ENCODE results near the gene SPTLC1. TPM values are rescaled to one million over a fixed set of nuclear protein-coding genes. Genes with fewer than 3 reads are reported as not detected.
"Not testable (repeated sequence)": the region's sequence is repeated elsewhere in the genome, so short reads cannot be mapped to it uniquely, and the experiment has no call there.

SPTLC1 gene
- total and polyA plus RNA-seq, 5 experiments from 2014 or later, result 36.0 to 58.2 (median 41.4) TPM

- DNase-seq, H3K4me3 Mint-ChIP-seq, H3K36me3 Mint-ChIP-seq, POLR2A ChIA-PET, ATAC-seq, H3K9me3 Mint-ChIP-seq, H3K27ac Mint-ChIP-seq, H3K4me1 Mint-ChIP-seq: not testable (repeated sequence)
- H3K27me3 Mint-ChIP-seq, result peaks cover 8 to 31% (median 20%) of the 10 kb centered on the region in 5 donors
Measured at GRCh38 chr9:92150501-92151470, 35.6 kb upstream of the SPTLC1 start.

- Mint-ChIP-seq H3K4me1 (peaks cover 0 to 7% (median 3%) of the 10 kb centered on the region in 4 donors), H3K4me3 (no peak overlapping the region), H3K27me3 (peaks cover 22 to 56% (median 39%) of the 10 kb centered on the region in 5 donors), H3K27ac (no peak overlapping the region), H3K9me3 (no peaks in the 10 kb centered on the region), H3K36me3 (no peaks in the 10 kb centered on the region)
- ATAC-seq, result no peak
- no peak for DNase-seq
- POLR2A ChIA-PET, result no interaction called here
Measured at GRCh38 chr9:92147852-92148180, 32.6 kb upstream of the SPTLC1 start.

DNA sequence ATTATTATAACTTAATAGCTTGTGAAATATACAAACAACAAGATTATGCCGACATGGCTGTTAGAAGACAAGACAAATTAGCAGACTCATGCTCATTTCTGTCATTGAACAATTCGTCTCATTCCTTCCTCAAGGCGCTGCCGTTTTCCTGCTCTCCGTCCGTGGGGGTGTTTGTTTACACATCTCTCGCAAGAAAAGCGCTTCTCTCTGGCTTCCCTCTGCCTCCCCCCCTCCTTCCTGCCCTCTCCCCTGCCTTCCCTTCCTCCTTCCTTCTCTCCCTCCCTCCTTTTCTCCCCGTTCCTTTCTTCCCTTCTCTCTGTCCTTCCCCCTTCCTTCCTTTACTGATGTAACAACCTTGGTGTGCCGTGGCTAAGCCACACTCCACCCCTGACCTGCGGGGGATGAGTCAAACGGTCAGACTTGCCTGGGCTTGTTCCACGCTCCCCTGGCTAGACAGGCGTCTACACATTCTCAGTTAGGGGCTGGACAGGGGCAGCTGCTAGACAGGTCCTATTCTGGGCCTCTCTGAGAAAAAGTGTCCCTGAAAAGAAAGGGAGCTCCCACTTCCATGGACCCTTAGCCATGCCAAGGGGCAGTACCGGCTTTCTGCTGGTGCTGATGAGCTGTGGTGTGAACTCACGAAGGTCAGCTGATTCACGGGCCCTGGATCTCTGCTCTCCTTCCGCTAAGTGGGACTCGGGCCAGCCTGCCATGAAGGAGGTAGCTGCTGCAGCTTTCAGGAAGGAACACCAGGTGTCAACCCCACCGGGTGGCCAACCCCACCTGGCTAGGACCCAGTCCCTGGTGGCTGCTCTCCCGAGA, 32.0 kb upstream of the SPTLC1 start:
- Mint-ChIP-seq H3K4me1 (peaks cover 0 to 7% (median 3%) of the 10 kb centered on the region in 4 donors), H3K4me3 (no peak overlapping the region), H3K27me3 (peaks cover 22 to 62% (median 43%) of the 10 kb centered on the region in 5 donors), H3K9me3 (no peaks in the 10 kb centered on the region), H3K27ac (no peak overlapping the region), H3K36me3 (no peaks in the 10 kb centered on the region)
- DNase-seq, result no peak
- POLR2A ChIA-PET, result no interaction called here
- ATAC-seq, result no peak

DNA sequence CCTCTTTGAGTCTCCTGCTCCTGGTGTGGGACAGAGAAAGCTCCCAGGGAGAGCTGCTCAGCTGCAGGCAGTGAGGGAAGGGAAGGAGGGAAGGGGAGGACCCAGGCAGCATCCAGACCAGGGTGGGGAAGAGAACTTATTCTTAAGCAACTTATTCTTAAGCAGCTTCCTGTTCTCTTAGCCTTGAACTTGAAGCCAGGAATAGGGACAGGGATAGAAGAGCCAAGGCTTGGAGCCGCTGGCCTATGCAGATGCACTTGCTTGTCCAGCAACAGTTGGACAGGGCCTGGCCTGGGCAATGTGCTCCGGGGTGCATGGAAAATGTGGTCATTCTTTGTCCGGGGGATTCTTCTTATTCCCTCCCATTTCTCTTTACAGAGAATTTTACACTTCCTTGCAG, 31.4 kb upstream of the SPTLC1 start:
- peaks cover 0 to 7% (median 3%) of the 10 kb centered on the region in 4 donors for H3K4me1 Mint-ChIP-seq
- H3K27me3 Mint-ChIP-seq, result peaks cover 22 to 68% (median 49%) of the 10 kb centered on the region in 5 donors
- POLR2A ChIA-PET, result no interaction called here
- DNase-seq, result no peak
- H3K27ac Mint-ChIP-seq, result no peak overlapping the region
- ATAC-seq, result no peak
- H3K9me3 Mint-ChIP-seq, result no peaks in the 10 kb centered on the region
- no peak overlapping the region for H3K4me3 Mint-ChIP-seq
- H3K36me3 Mint-ChIP-seq, result no peaks in the 10 kb centered on the region

DNA sequence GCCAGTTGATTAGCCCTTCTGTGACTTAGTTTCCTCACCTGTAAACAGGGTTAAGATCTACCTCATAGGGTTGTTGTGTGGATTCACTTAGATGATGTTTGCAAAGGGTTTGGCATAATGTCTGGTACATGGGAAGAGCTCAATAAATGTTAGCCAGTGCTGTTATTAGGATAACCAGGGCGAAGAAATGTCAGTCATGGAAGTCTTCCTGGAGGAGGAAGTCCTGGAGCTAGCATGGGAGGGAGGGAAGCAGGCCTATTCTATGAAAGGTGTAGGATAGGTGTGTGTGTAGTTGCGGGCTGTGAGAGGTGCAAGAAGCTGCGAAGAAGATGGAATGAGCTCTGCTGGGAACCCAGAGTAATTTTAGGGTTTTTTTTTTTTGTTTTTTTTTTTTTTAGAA, 30.6 kb upstream of the SPTLC1 start:
- H3K36me3 Mint-ChIP-seq, POLR2A ChIA-PET, H3K4me3 Mint-ChIP-seq, ATAC-seq, H3K9me3 Mint-ChIP-seq, DNase-seq: not testable (repeated sequence)
- peaks cover 25 to 76% (median 54%) of the 10 kb centered on the region in 5 donors for H3K27me3 Mint-ChIP-seq
- peaks cover 3 to 11% (median 7%) of the 10 kb centered on the region in 4 donors for H3K4me1 Mint-ChIP-seq
- H3K27ac Mint-ChIP-seq, result peak overlapping the region in 1 of 10 donors; percentile 25

DNA sequence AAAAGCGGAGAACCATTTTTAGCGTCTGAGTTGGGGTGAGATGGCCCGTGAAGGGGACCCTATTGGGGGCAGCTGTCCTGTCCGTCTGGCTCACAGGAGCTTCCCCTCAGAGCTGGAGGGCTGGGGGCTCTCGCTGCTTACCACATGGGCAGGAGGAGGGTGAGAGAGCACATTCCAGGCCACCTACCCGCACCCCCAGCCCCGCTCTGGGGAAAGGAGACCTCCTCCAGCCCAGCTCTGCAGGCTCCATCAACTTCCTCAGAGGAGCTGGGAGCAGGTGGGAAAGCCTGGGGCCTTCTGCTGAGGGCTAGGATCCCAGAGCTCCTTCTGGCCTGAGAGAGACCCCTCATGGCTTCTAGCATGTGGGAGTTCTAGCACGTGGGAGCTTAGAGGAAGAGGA, 27.1 kb upstream of the SPTLC1 start:
- POLR2A ChIA-PET, result no interaction called here
- DNase-seq, result no peak
- Mint-ChIP-seq H3K36me3 (no peaks in the 10 kb centered on the region), H3K9me3 (no peaks in the 10 kb centered on the region), H3K27me3 (peaks cover 24 to 68% (median 53%) of the 10 kb centered on the region in 5 donors), H3K4me1 (peaks cover 8 to 21% (median 13%) of the 10 kb centered on the region in 4 donors), H3K4me3 (no peak overlapping the region), H3K27ac (no peak overlapping the region)
- ATAC-seq, result no peak

DNA sequence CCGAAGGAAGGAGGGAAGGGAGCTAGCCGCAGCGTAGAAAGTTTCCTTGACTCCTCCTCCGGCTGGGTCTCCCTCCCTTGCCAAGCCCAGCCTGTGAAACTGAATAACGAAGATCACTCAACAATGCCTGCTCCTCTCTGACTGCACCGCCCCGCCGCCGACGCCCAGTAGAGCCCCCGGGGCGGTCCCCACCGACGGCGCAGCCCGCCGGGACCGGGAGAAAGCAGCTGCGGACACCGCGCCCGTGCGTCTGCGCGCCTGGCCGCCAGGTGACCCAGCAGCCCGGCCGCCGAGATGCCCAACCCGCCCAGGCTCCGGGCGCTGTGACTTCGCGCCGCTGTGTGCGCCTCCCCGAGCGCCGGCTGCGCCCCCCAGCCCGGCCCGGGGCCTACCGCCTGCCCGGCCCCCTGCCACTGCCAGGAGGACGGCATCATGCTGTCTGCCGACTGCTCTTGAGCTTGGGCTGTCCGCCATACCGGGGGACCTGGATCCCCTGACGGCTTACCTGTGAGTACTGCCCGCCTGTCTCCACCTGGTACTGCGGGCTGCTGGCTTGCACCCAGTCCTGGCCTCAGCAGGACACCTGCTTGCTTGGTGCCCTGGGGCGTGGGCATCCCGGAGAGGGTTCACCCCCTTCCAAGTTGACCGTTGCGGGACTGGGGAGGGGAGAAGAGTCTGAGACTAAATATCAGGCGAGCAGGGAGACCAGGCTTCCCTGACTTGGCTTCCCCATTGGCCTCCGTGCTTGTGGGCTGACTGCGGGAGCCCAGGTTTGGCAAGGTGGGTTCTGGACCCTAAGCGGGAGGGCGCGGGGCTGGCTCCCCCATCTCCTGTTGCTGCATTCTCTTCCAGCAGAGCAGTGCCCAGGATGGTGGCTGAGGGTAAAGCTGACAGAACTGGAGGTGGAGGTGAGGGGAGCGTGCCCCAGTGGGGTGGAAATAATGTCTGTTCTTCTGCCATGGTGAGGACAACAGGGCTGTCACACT, 26.2 kb upstream of the SPTLC1 start:
- Mint-ChIP-seq H3K4me3 (peak overlapping the region; percentile 63 to 89 (median 80)), H3K27ac (peak overlapping the region in 2 of 10 donors; percentile 34 to 49), H3K9me3 (no peaks in the 10 kb centered on the region), H3K4me1 (peaks cover 8 to 17% (median 11%) of the 10 kb centered on the region in 4 donors), H3K36me3 (no peaks in the 10 kb centered on the region), H3K27me3 (peaks cover 21 to 69% (median 52%) of the 10 kb centered on the region in 5 donors)
- POLR2A ChIA-PET, result no interaction called here
- ATAC-seq, result peak; percentile 46 to 51
- no peak for DNase-seq

- Mint-ChIP-seq H3K4me3 (peak overlapping the region; percentile 63 to 89 (median 80)), H3K9me3 (no peaks in the 10 kb centered on the region), H3K36me3 (no peaks in the 10 kb centered on the region), H3K4me1 (peaks cover 8 to 17% (median 10%) of the 10 kb centered on the region in 4 donors), H3K27ac (peak overlapping the region in 1 of 10 donors; percentile 34), H3K27me3 (peaks cover 18 to 66% (median 50%) of the 10 kb centered on the region in 5 donors)
- peak; percentile 7 to 29 for ATAC-seq
- POLR2A ChIA-PET, result no interaction called here
- no peak for DNase-seq
Measured at GRCh38 chr9:92140754-92141143, 25.5 kb upstream of the SPTLC1 start.

DNA sequence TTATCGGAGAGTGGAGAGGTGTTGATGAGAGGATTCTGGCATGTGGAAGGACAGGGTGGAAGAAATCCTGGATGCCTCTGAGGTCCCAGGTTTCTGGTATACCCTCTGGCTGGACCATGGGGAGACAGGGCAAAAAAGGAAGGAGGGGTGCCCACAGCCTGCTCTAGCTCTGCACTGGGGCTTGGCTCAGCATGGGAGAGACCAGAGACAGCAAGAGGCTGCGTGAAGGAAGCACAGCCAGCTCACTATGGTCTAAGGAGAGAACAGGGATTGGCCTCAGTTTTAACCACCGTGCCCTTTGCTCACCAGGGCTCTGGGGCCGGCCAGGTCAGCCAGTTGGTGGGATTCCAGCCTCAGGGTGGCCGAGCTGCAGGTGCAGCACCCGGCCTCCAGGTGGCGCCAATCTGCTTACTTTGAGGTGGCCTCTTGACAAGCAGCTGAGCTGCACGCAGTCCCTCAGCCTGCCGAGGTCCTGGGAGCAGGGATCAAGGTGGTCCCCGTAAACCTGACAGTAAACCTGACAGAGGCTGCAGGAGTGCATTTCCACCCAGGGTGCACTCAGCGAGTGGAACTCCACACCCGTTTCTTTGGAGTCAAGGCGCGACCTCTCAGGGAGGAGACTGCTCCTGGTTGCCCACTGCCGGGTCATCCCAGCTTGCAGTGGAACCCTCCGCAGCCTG, 25.0 kb upstream of the SPTLC1 start:
- POLR2A ChIA-PET, result no interaction called here
- H3K27ac Mint-ChIP-seq, result peak overlapping the region in 1 of 10 donors; percentile 34
- H3K27me3 Mint-ChIP-seq, result peaks cover 15 to 61% (median 45%) of the 10 kb centered on the region in 5 donors
- no peaks in the 10 kb centered on the region for H3K9me3 Mint-ChIP-seq
- peak; percentile 37 to 79 (median 65) for DNase-seq
- H3K36me3 Mint-ChIP-seq, result no peaks in the 10 kb centered on the region
- H3K4me1 Mint-ChIP-seq, result peaks cover 8 to 17% (median 9%) of the 10 kb centered on the region in 4 donors
- ATAC-seq, result peak; percentile 61 to 75
- H3K4me3 Mint-ChIP-seq, result peak overlapping the region in 9 of 10 donors; percentile 40 to 84 (median 63)

- POLR2A ChIA-PET, result interaction anchor here (0.6 kb wide), 1 partner anchor 648 kb away, joined by 11 read pairs; no protein-coding TSS in a partner anchor
- H3K9me3 Mint-ChIP-seq, ATAC-seq, H3K36me3 Mint-ChIP-seq, H3K27ac Mint-ChIP-seq, DNase-seq: not testable (repeated sequence)
- H3K27me3 Mint-ChIP-seq, result peaks cover 14 to 59% (median 43%) of the 10 kb centered on the region in 5 donors
- peak overlapping the region in 1 of 10 donors; percentile 32 for H3K4me3 Mint-ChIP-seq
- H3K4me1 Mint-ChIP-seq, result peaks cover 9 to 19% (median 10%) of the 10 kb centered on the region in 4 donors
Measured at GRCh38 chr9:92138960-92139540, 23.8 kb upstream of the SPTLC1 start.

Data from naive thymus-derived CD8-positive, alpha-beta T cell (primary cell).